GM21367 (cell line): Measurements from ENCODE around the gene KRTAP4-16.
"Not testable (repeated sequence)": the region's sequence is repeated elsewhere in the genome, so short reads cannot be mapped to it uniquely, and the experiment has no call there.

Experiments
- ATAC-seq: cut with Tn5 transposase; IDR thresholded peaks from one replicate; pipeline ENCODE4 v1.9.1; 2021; ENCODE audit not compliant: unreplicated experiment

Gene KRTAP4-16

GRCh38 chr17:41076788-41077187, 25.2 kb downstream of the KRTAP4-16 start:
- no peak for ATAC-seq

GRCh38 chr17:41073676-41074075, 28.3 kb downstream of the KRTAP4-16 start:
- ATAC-seq, result no peak

- ATAC-seq, result no peak
These were observed 30.2 kb downstream of the KRTAP4-16 start for GRCh38 chr17:41071606-41072360.

- ATAC-seq, result no peak
These were observed 33.0 kb downstream of the KRTAP4-16 start for GRCh38 chr17:41069031-41069430.

DNA sequence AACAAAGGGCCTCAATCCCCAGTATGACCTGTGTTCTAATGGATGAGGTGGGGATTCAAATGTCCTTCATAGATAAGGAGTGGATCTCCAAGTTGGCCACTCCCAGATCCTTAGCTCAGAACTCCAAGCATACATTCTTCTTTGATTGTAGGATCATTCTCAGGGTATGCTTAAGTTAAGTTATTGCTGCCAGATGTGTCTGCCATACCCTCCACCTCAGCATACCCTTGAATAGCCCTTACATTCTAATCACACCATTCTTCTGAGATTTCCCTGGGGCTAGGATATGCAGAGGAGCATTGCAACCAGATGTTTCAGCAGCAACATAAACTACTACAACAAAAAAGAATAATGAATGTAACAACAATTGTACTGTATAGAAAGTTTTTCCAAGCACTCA, 34.7 kb downstream of the KRTAP4-16 start:
- no peak for ATAC-seq

- ATAC-seq, result no peak
These were observed 36.0 kb downstream of the KRTAP4-16 start, which contains the start of gene KRTAP2-4 for GRCh38 chr17:41065829-41066624. TSS of gene KRTAP2-4 (minus strand) at chr17:41065879. CDS start at chr17:41065845, 34 bp downstream.

- not testable (repeated sequence) for ATAC-seq
These were observed 36.9 kb downstream of the KRTAP4-16 start for GRCh38 chr17:41065016-41065689.

DNA sequence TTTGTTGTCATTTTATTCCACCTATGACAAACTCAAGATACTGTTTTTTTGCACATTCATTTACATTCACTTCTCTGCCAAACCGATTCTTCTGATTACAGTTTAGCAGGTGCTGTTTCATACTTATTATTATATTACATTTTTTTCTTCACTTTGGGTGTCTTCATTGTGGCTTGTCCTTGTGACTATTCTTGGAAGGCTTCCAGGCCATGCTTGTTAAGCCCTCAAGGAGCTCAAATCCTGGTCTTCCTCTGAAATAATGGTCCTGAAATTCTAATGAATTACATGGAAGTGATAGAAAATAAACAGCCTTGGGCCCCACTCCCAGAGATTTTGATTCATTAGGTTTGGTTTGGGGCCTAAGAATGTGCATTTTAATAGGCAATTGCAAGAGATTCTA, 37.7 kb downstream of the KRTAP4-16 start:
- ATAC-seq, result no peak

DNA sequence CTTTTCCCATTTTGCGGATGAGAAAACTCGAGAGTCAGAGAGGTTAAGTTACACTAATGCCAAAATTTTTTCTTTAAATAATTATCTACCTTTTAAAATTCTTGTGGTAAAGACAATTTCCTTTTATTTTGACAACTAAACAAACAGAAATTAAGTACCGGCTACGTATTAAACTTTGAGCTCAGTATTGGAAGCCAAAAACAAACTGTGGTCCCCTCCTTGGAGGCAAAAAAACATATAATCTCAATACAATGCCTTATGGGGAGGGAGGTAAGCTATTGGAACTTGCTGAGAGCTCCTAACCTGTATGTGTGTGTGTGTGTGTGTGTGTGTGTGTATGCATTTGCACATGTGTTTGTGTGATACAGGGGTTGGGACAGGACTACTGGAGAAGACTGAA, 38.6 kb downstream of the KRTAP4-16 start:
- no peak for ATAC-seq

DNA sequence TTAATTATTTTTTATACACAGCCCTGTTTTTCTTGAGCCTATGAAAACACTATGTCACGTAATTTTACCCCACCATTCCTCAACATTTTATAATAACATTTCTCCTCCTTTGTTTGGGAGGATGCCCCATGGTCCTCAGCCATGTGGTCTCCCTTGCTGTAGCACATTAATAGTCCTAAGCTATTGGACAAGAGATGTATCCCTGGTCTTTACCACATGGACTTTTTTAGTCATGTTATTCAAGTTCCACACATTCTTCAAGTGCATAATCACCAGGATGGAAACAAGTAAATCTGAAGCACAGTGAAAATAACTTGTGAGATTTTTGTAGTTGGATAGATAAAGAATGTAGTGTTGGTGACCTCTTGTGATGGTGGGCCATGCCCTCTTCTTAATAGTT, 40.0 kb downstream of the KRTAP4-16 start:
- no peak for ATAC-seq

DNA sequence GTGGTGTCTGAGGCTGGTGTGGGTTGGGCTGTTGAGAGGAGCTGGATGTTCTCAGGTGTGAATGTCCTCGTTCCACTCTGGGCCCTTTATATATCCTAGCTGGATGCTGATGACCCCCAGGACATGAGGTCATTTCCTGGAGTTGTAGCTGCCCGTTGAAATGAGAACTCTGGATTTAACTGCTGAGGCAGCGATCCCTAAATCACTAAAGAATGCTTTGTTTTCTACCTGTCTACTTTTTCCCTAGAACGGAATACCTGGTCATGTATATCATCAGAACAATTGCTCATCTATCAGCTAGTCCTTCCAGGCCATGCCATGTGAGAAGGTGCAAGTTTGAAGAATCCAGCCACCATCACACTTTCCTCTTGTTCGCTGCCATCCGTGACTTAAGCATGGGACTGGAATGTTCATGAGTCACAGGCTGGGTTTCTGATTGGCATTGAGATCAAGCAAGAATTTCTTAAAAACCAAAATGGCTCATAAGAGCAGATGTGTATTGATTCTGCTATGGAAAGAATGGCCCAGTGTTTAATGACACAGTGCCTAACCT, 41.9 kb downstream of the KRTAP4-16 start, which contains the start of gene KRTAP2-3:
Gene KRTAP2-3, minus strand, starts transcription at position 63 of the 553 bp plus-strand sequence. CDS start 64 bp downstream, outside the sequence.
- no peak for ATAC-seq

- ATAC-seq, result not testable (repeated sequence)
These were observed 42.5 kb downstream of the KRTAP4-16 start for GRCh38 chr17:41059276-41060051.

GRCh38 chr17:41058741-41059140, 43.3 kb downstream of the KRTAP4-16 start:
- no peak for ATAC-seq

DNA sequence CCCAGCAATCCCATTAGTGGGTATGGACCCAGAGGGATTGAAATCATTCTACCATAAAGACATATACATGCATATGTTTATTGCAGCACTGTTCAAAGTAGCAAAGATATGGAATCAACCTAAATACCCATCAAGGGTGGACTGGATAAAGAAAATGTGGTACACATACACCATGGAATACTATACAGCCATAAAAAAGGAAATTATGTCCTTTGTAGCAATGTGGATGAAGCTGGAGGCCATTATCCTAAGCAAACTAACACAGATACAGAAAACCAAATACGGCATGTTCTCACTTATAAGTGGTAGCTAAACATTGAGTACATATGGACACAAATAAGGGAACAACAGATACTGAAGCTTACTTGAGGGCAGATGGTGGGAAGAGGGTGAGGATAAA, 44.5 kb downstream of the KRTAP4-16 start:
- no peak for ATAC-seq

GRCh38 chr17:41055130-41055529, 46.9 kb downstream of the KRTAP4-16 start, which contains the start of gene KRTAP2-2:
TSS of gene KRTAP2-2 (minus strand) at chr17:41055230. CDS start at chr17:41055211, 19 bp downstream.
- ATAC-seq, result not testable (repeated sequence)

DNA sequence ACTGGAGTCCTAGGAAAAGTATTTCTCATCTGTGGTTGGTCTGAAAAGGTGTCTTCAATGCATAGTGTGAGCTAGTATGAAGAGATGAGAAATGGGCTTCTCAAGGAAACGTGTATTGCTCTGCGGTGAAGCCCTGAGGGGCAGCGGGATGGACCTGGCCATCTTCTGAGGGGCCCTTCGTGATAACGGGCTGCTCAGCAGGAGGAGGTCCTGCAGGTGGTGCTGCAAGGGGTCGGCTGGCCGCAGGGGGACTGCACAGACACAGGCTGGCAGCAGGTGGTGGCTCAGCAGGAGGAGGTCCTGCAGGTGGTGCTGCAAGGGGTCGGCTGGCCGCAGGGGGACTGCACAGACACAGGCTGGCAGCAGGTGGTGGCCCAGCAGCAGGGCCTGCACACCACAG, 47.5 kb downstream of the KRTAP4-16 start:
- ATAC-seq, result not testable (repeated sequence)

GRCh38 chr17:41054025-41054424, 48.0 kb downstream of the KRTAP4-16 start:
- ATAC-seq, result no peak

- no peak for ATAC-seq
These were observed 49.4 kb downstream of the KRTAP4-16 start for GRCh38 chr17:41052566-41052965.
